Neural progenitor cell (in vitro differentiated cells): ENCODE results near the gene MYOCOS. TPM values are rescaled to one million over a fixed set of nuclear protein-coding genes. Genes with fewer than 3 reads are reported as not detected.

Source experiments
- DNase-seq: peaks from one replicate; pipeline ENCODE4 v3.0.0-alpha.2; 2016; ENCODE audit warnings: low spot score
- H2AFZ ChIP-seq: fragments of 200-600 bp; sonication (generic); replicated peaks from 2 replicates; pipeline ENCODE4 v1.6.1; 2016; ENCODE audit warnings: antibody characterized with exemption
- H3F3A ChIP-seq: fragments of 200-600 bp; sonication (generic); 2 replicates; pipeline ENCODE4 v1.6.1; 2016; ENCODE audit warnings: antibody characterized with exemption, low read depth
- H3K27ac ChIP-seq: fragments of 200-600 bp; sonication (generic); 2 replicates; pipeline ENCODE4 v1.5.1; 2016; ENCODE audit warnings: mild to moderate bottlenecking
- H3K27me3 ChIP-seq: fragments of 200-600 bp; sonication (generic); 2 replicates; pipeline ENCODE4 v1.6.1; 2016; ENCODE audit warnings: mild to moderate bottlenecking, moderate library complexity
- H3K36me3 ChIP-seq: fragments of 200-600 bp; sonication (generic); 2 replicates; pipeline ENCODE4 v1.5.1; 2016
- H3K4me1 ChIP-seq: fragments of 200-600 bp; sonication (generic); 2 replicates; pipeline ENCODE4 v1.6.1; 2016; ENCODE audit warnings: mixed run types
- H3K4me2 ChIP-seq: fragments of 200-600 bp; sonication (generic); 2 replicates; pipeline ENCODE4 v1.6.1; 2016
- H3K4me3 ChIP-seq: fragments of 200-600 bp; sonication (generic); 2 replicates; pipeline ENCODE4 v1.5.1; 2016
- H3K79me2 ChIP-seq: fragments of 200-600 bp; sonication (generic); 2 replicates; pipeline ENCODE4 v1.6.1; 2016; ENCODE audit warnings: low read depth
- H3K9ac ChIP-seq: fragments of 200-600 bp; sonication (generic); 2 replicates; pipeline ENCODE4 v1.6.1; 2016
- H3K9me3 ChIP-seq: fragments of 200-600 bp; sonication (generic); 2 replicates; pipeline ENCODE4 v1.5.1; 2016; ENCODE audit warnings: low read depth
- H4K20me1 ChIP-seq: fragments of 200-600 bp; sonication (generic); 2 replicates; pipeline ENCODE4 v1.6.1; 2016; ENCODE audit warnings: low read depth
- H3K27ac Mint-ChIP-seq: 3 replicates; pipeline ENCODE4 v1.8.0; 2021; ENCODE audit warnings: mixed read lengths
- H3K27me3 Mint-ChIP-seq: 2 replicates; pipeline ENCODE4 v1.8.0; 2022; ENCODE audit warnings: low read depth, mild to moderate bottlenecking, inconsistent platforms, moderate library complexity, mixed read lengths; ENCODE audit not compliant: insufficient read depth
- H3K36me3 Mint-ChIP-seq: 3 replicates; pipeline ENCODE4 v1.8.0; 2021; ENCODE audit warnings: mixed read lengths
- H3K4me1 Mint-ChIP-seq: 3 replicates; pipeline ENCODE4 v1.8.0; 2021; ENCODE audit warnings: mixed read lengths
- H3K4me3 Mint-ChIP-seq: 3 replicates; pipeline ENCODE4 v1.8.0; 2021; ENCODE audit warnings: mild to moderate bottlenecking, moderate library complexity, mixed read lengths
- H3K9me3 Mint-ChIP-seq: 3 replicates; pipeline ENCODE4 v1.8.0; 2020; ENCODE audit warnings: mixed read lengths
- CTCF ChIP-seq: fragments of 200-600 bp; sonication (generic); IDR thresholded peaks from 2 replicates; pipeline ENCODE4 v1.5.1; 2017; ENCODE audit warnings: antibody characterized with exemption, mild to moderate bottlenecking
- EZH2 ChIP-seq: fragments of 200-600 bp; sonication (generic); IDR thresholded peaks from 2 replicates; pipeline ENCODE4 v1.6.1; 2017; ENCODE audit warnings: antibody characterized with exemption, mild to moderate bottlenecking, moderate library complexity
- EZH2phosphoT487 ChIP-seq: fragments of 200-600 bp; sonication (generic); IDR thresholded peaks from 2 replicates; pipeline ENCODE4 v1.6.1; 2017; ENCODE audit warnings: antibody characterized with exemption
- total RNA-seq: library from RNA; depleted of rRNA; stranded (reverse); fragments of >200 nt; gene quantifications from 2 replicates; pipeline ENCODE4 v1.2.3, GENCODE V29; 2015; ENCODE audit warnings: low replicate concordance

MYOCOS gene
- total RNA-seq, 1 donor from 2014 or later = not detected

- no peak overlapping the region for H3K27ac Mint-ChIP-seq
- no peak for DNase-seq
- peak overlapping the region; percentile 17 for H2AFZ ChIP-seq
Measured at GRCh38 chr1:171663036-171663853, 41.2 kb downstream of the MYOCOS start.

GRCh38 chr1:171663854-171664575 is 42.0 kb downstream of the MYOCOS start:
- Histone ChIP-seq H3K27ac (no peak overlapping the region), H3K9me3 (no peaks in the 10 kb centered on the region), H3K36me3 (no peaks in the 10 kb centered on the region), H3K79me2 (no peaks in the 10 kb centered on the region), H4K20me1 (no peaks in the 10 kb centered on the region), H3K4me1 (peaks cover 17% of the 10 kb centered on the region), H3K4me3 (no peak overlapping the region), H3F3A (no peaks in the 10 kb centered on the region), H2AFZ (no peak overlapping the region), H3K4me2 (no peak overlapping the region), H3K9ac (no peak overlapping the region), H3K27me3 (no peaks in the 10 kb centered on the region)
- no peaks in the 10 kb centered on the region for H3K36me3 Mint-ChIP-seq
- H3K4me3 Mint-ChIP-seq = no peak overlapping the region
- H3K27ac Mint-ChIP-seq = no peak overlapping the region
- DNase-seq = no peak
- no peaks in the 10 kb centered on the region for H3K27me3 Mint-ChIP-seq
- TF ChIP-seq EZH2 (no peak), EZH2phosphoT487 (no peak), CTCF (no peak)
- peaks cover 3% of the 10 kb centered on the region for H3K4me1 Mint-ChIP-seq
- no peaks in the 10 kb centered on the region for H3K9me3 Mint-ChIP-seq

More at GRCh38 chr1:171663036-171663853, 41.2 kb downstream of the MYOCOS start:
- Mint-ChIP-seq H3K4me1 (peaks cover 3% of the 10 kb centered on the region), H3K4me3 (no peak overlapping the region), H3K9me3 (no peaks in the 10 kb centered on the region), H3K27me3 (no peaks in the 10 kb centered on the region), H3K36me3 (no peaks in the 10 kb centered on the region)
- no peaks in the 10 kb centered on the region for H3K79me2 ChIP-seq
- no peak overlapping the region for H3K27ac ChIP-seq
- H3K4me1 ChIP-seq = peaks cover 17% of the 10 kb centered on the region
- H3K9me3 ChIP-seq = no peaks in the 10 kb centered on the region
- no peak overlapping the region for H3K4me3 ChIP-seq
- H3K9ac ChIP-seq = no peak overlapping the region
- no peaks in the 10 kb centered on the region for H3F3A ChIP-seq
- H4K20me1 ChIP-seq = no peaks in the 10 kb centered on the region
- H3K27me3 ChIP-seq = no peaks in the 10 kb centered on the region
- H3K36me3 ChIP-seq = no peaks in the 10 kb centered on the region
- no peak overlapping the region for H3K4me2 ChIP-seq
- TF ChIP-seq CTCF (no peak), EZH2phosphoT487 (no peak)

- Mint-ChIP-seq H3K4me1 (peaks cover 3% of the 10 kb centered on the region), H3K27me3 (no peaks in the 10 kb centered on the region), H3K36me3 (no peaks in the 10 kb centered on the region), H3K27ac (no peak overlapping the region), H3K9me3 (no peaks in the 10 kb centered on the region), H3K4me3 (no peak overlapping the region)
- no peak overlapping the region for H3K4me3 ChIP-seq
- no peaks in the 10 kb centered on the region for H3K79me2 ChIP-seq
- no peak for DNase-seq
- H3K27me3 ChIP-seq = no peaks in the 10 kb centered on the region
- peaks cover 17% of the 10 kb centered on the region for H3K4me1 ChIP-seq
- H4K20me1 ChIP-seq = no peaks in the 10 kb centered on the region
- H3K9ac ChIP-seq = no peak overlapping the region
- TF ChIP-seq CTCF = no peak
- TF ChIP-seq EZH2phosphoT487 = no peak
- no peak for TF ChIP-seq EZH2
- H2AFZ ChIP-seq = no peak overlapping the region
- H3K36me3 ChIP-seq = no peaks in the 10 kb centered on the region
- H3K9me3 ChIP-seq = no peaks in the 10 kb centered on the region
- H3K4me2 ChIP-seq = no peak overlapping the region
- no peaks in the 10 kb centered on the region for H3F3A ChIP-seq
- no peak overlapping the region for H3K27ac ChIP-seq
Measured at GRCh38 chr1:171664976-171665375, 42.9 kb downstream of the MYOCOS start.
